Adipocyte (in vitro differentiated cells): Measurements from ENCODE around the gene DAZAP1.

Experiments used
- DNase-seq: peaks from one replicate; pipeline ENCODE4 v3.0.0-alpha.2; 2015; ENCODE audit warnings: low read depth
- H3K27me3 ChIP-seq: replicated peaks from 2 replicates; pipeline ENCODE4 v1.7.0; 2013; ENCODE audit warnings: mild to moderate bottlenecking, low read length, moderate library complexity; ENCODE audit not compliant: control insufficient read depth, insufficient read depth
- H3K36me3 ChIP-seq: 2 replicates; pipeline ENCODE4 v1.7.0; 2013; ENCODE audit warnings: low read length, mild to moderate bottlenecking, moderate library complexity; ENCODE audit not compliant: control insufficient read depth, insufficient read depth, severe bottlenecking
- H3K4me1 ChIP-seq: 2 replicates; pipeline ENCODE4 v1.7.0; 2013; ENCODE audit warnings: mild to moderate bottlenecking, low read length, moderate library complexity; ENCODE audit not compliant: control insufficient read depth, insufficient read depth
- H3K4me3 ChIP-seq: 2 replicates; pipeline ENCODE4 v1.7.0; 2013; ENCODE audit warnings: mild to moderate bottlenecking, low read length, moderate library complexity
- H3K9ac ChIP-seq: 2 replicates; pipeline ENCODE4 v1.7.0; 2013; ENCODE audit warnings: mild to moderate bottlenecking, low read length, moderate library complexity
- H3K9me3 ChIP-seq: 2 replicates; pipeline ENCODE4 v1.7.0; 2013; ENCODE audit warnings: mild to moderate bottlenecking, low read length, moderate library complexity; ENCODE audit not compliant: control insufficient read depth

DAZAP1 gene

DNA sequence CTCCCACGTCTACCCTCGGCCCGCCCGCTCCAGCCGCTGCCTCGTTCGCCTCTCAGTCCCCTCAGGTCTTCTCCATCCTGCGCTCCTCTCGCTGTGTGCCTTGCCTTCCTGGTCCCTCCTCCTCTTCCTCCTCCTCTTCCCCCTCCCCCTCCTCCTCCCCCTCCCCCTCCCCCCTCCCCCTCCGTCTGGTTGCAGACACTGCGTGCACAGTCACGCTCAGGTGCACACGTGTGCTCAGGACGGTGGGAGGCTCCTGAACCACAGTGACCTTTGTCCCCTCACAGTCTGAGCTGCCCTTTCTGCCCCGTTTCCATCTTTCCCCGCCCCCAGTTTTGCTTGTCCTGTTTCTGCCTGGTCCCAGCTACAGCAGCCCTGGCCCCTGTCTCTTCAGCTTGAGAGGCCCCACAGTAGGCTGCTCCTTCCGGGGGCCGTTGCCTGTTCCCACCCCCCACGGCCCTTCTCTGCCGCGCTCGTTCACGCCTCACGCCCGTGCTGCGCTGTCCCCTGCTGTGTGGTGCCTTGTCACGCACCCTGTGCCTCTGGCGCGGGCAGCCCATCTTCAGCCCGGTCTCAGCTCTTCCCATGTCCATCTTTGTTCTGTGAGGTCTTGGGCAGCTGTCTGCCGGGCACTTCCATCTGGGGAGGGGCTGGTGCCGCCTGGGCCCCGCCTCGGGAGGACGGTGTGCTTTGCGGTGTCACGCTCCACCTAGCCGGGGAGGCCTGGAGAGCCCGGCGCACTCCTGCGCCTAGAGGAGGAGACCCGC lies 17.0 kb downstream of the DAZAP1 start:
- Histone ChIP-seq H3K36me3 (peaks cover 91% of the 10 kb centered on the region), H3K9me3 (no peaks in the 10 kb centered on the region), H3K9ac (no peak overlapping the region), H3K4me1 (no peaks in the 10 kb centered on the region), H3K4me3 (no peak overlapping the region), H3K27me3 (no peaks in the 10 kb centered on the region)
- DNase-seq: no peak

DNA sequence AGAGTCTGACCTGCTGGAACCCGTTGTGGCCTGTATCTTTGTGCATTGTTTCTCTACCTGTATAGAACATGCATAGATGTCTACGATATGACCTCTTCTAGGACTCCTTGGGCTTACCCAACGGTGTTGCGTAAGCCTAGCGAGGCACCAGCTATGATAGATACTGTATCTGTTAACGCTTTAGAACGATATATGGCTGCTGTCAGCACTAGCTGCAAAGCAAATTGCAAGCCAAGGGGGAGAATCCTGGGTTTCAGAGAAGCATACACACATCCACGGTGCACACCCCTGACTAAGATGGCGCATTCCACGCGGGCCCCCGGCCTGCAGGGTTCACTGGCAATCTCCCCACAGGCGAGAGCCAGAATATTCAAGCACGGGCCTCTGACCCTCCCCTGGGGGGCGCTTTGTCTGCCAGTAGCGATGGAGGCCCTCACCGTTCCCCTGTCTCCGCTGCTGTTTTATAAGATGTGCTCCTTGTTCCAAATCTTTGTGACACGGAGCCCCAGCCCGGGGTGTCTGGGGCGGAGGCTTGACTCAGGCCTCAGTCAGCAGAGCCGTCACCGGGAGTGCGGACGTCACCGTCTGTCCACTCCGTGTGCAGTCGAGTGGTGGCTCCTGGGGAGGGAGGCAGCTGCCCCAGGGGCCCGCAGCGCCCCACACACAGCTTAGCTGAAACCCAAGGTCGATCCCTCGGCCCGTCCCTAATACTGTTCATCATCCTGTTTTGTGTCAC lies 17.9 kb downstream of the DAZAP1 start:
- Histone ChIP-seq H3K27me3 (no peaks in the 10 kb centered on the region), H3K4me3 (no peak overlapping the region), H3K9me3 (no peaks in the 10 kb centered on the region), H3K4me1 (no peaks in the 10 kb centered on the region), H3K36me3 (peaks cover 89% of the 10 kb centered on the region), H3K9ac (no peak overlapping the region)
- DNase-seq: no peak

DNA sequence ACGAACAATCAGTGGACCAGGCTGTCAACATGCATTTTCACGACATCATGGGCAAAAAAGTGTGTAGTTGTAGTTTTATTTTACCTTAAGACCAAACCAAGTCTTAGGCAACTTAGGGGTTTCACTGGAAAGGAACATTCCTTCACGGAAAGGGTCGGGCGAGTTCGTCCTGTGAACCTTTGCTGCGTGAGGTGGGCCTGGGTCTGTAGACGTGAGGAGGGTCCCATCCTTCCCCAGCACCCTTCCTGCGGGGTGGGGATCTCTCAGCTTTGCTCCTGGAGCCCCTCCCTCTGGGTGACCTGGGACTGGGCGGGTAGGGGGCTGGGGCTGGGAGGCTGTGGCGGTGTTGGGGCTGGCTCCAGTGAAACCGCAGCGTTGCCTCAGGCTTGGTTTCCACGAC lies 18.5 kb downstream of the DAZAP1 start:
- Histone ChIP-seq H3K4me1 (no peaks in the 10 kb centered on the region), H3K4me3 (no peak overlapping the region), H3K9ac (no peak overlapping the region), H3K27me3 (no peaks in the 10 kb centered on the region), H3K36me3 (peaks cover 83% of the 10 kb centered on the region), H3K9me3 (no peaks in the 10 kb centered on the region)
- DNase-seq: no peak

DNA sequence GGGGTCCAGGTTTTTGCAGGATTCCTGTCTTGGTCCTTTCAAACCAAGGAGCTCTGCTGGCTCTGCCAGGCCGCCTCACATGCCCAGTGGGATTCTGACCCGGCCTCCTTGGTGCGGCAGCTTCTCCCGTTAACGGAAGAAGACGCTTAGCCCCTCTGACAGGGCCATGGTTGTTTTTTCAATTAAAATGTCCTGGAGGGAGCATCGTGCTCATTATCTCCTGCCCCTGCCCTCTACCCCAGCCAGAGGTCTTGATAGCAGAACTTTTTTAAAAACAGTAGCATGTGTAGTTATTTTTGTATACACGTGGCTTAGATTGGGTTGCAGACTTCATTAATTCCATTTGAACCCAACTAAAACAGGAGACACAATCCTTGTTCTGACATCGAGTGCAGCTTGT lies 19.4 kb downstream of the DAZAP1 start:
- H3K36me3 ChIP-seq: peaks cover 80% of the 10 kb centered on the region
- no peaks in the 10 kb centered on the region for H3K27me3 ChIP-seq
- no peak overlapping the region for H3K4me3 ChIP-seq
- no peak overlapping the region for H3K9ac ChIP-seq
- no peaks in the 10 kb centered on the region for H3K4me1 ChIP-seq
- no peaks in the 10 kb centered on the region for H3K9me3 ChIP-seq
- no peak for DNase-seq

DNA sequence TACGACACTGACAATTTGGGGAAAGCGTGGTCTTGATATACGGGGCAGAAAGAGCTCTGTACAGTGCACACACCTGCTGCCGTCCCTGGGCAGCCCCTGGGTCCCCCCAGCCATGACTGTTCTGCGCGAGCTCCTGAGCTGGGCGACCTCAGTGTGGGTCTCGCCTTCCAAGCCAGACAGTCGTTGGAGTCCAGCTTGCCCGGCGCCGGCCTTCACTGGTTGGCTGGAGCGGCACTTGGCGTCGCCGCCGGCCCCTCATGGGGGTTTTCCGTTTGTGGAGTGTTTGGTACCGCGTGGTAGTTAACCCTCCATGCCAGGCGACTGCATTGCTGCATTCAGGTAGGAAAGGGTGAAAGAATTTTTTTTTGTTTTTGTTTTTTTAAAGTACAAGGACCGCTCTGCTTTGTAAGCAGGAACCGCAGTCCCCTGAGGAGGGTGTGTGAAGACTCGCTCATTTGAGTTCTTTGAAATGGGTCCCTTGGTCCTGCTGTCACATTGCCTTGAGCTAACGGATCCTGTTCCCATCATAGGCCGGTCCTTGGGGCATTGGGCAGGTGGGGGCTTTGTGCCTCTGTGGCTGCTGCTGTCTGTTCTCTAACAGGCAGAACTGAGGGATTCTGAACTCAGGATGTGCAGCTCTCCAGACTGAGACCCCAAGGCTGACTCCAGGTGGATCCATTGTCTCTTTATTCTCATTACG lies 20.0 kb downstream of the DAZAP1 start:
- no peak for DNase-seq
- Histone ChIP-seq H3K36me3 (peaks cover 79% of the 10 kb centered on the region), H3K4me3 (no peak overlapping the region), H3K9ac (no peak overlapping the region), H3K9me3 (no peaks in the 10 kb centered on the region), H3K27me3 (no peaks in the 10 kb centered on the region), H3K4me1 (no peaks in the 10 kb centered on the region)

DNA sequence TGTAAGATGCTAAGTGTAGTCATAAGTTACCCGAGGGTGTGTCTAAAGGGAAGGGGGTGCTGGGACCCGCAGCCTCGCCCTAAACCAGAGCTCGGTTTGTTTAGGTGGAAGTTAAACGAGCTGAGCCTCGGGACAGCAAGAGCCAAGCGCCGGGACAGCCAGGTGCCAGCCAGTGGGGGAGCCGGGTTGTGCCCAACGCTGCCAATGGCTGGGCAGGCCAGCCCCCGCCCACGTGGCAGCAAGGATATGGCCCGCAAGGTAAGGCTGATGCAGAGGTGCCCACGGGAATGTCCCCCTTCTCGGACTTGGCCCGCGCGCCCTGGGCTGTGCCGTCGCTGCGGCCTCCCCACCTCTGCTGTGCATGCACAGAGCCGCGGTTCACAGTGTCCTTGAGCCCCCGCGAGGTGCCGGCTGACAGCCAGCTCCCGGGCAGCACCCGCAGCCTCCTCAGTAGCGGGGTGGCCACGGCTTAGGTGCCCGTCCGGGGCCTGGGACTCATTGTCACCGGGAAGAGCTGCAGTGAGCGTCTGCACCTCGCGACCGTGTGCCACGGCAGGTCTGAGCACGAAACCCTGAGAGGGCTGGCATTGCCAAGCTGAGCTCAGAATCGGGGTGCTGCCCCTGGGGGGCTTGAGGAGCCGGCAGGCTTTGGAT lies 21.5 kb downstream of the DAZAP1 start:
- Histone ChIP-seq H3K4me1 (no peaks in the 10 kb centered on the region), H3K36me3 (peaks cover 79% of the 10 kb centered on the region), H3K27me3 (no peaks in the 10 kb centered on the region), H3K9ac (no peak overlapping the region), H3K4me3 (no peak overlapping the region), H3K9me3 (no peaks in the 10 kb centered on the region)
- no peak for DNase-seq

DNA sequence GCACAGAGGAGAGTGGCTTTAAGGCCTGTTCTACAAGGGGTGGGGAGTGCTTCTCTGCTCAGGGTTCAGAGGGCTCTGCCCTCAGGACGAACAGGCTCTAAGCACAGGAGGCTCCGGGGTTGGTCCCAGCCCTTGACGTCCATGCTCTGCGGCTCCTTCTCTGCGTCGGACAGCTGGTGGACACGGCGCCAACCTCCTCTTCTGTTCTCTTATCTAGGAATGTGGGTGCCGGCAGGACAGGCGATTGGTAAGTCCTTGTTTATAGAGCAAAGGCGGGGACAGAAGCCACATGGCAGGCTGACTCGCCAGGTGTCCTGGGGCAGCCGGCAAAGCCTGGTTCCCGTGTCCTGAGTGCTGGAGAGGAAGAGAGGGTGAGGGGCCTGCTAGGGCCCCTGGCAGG lies 22.4 kb downstream of the DAZAP1 start:
- no peaks in the 10 kb centered on the region for H3K27me3 ChIP-seq
- peaks cover 81% of the 10 kb centered on the region for H3K36me3 ChIP-seq
- no peaks in the 10 kb centered on the region for H3K9me3 ChIP-seq
- no peak for DNase-seq
- H3K9ac ChIP-seq: no peak overlapping the region
- H3K4me1 ChIP-seq: no peaks in the 10 kb centered on the region
- no peak overlapping the region for H3K4me3 ChIP-seq

DNA sequence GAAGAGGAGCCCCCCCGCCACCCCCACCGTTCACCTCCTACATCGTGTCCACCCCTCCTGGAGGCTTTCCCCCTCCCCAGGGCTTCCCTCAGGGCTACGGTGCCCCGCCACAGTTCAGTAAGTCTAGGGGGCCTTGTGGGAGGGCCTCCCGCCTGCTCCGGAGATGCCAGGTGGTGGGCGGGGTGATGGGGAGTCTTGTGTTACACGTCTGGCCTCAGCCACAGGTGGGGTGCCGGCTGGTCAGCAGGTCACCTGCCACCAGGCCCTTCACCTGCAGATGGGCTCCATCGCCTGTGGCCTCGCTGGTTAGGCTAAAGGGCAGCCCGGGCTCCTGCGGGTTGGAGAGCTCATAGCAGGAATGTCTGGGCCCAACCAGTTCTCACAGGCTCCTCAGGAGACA lies 22.9 kb downstream of the DAZAP1 start:
- no peaks in the 10 kb centered on the region for H3K4me1 ChIP-seq
- H3K9me3 ChIP-seq: no peaks in the 10 kb centered on the region
- no peak overlapping the region for H3K4me3 ChIP-seq
- peaks cover 78% of the 10 kb centered on the region for H3K36me3 ChIP-seq
- no peak for DNase-seq
- no peak overlapping the region for H3K9ac ChIP-seq
- no peaks in the 10 kb centered on the region for H3K27me3 ChIP-seq

DNA sequence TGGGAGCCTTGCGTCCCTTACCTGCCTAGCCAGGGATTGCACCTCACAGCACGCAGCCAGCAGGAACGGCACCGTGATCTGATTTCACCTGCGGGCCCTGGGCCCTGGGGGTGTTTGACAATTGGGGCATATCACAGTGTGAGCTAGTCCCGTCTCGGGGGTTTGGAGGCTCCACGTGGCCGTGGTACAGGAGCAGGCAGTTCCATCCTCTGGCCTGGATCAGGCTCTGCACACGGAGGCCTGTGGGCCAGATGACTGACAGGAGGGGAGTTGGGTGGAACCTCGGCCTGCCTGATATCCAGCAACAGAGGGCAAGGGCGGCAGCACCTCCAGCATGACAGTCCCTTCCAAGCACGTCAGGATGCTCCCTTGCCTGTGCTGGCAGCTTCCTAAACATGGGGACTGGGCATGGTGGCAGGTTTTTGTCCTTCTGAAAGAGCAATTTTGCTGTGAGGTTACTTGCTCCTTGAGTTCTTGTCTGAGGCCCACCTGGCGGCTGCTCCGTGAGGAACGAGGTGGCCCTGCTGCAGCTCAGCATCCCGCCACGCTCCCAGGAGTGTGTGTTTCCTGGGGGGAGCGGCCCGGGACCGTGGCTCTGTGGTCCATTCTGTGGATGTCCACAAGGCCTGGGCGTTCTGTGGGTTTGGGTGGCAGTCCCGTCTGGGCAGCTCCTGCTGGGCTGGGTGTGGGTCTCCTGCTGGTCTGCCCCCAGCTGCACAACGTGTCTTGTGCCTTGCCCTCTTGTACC lies 24.5 kb downstream of the DAZAP1 start:
- H3K36me3 ChIP-seq: peaks cover 67% of the 10 kb centered on the region
- H3K9me3 ChIP-seq: no peaks in the 10 kb centered on the region
- no peak for DNase-seq
- H3K4me1 ChIP-seq: no peaks in the 10 kb centered on the region
- no peaks in the 10 kb centered on the region for H3K27me3 ChIP-seq
- H3K4me3 ChIP-seq: no peak overlapping the region
- H3K9ac ChIP-seq: no peak overlapping the region

DNA sequence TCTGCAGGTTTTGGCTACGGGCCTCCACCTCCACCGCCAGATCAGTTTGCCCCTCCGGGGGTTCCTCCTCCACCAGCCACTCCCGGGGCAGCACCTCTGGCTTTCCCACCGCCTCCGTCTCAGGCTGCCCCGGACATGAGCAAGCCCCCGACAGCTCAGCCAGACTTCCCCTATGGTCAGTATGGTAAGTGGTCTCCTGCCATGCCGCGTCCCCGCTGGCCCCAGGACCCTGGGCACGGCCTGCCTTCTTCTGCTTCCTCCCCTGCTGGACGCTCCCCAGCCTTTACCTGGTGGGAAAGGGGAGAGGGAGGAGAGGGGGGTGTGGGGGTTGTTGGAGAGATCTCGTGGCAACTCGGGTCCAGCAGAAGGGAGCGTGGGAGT lies 25.1 kb downstream of the DAZAP1 start:
- no peak overlapping the region for H3K4me3 ChIP-seq
- no peak overlapping the region for H3K9ac ChIP-seq
- no peaks in the 10 kb centered on the region for H3K27me3 ChIP-seq
- peaks cover 63% of the 10 kb centered on the region for H3K36me3 ChIP-seq
- no peaks in the 10 kb centered on the region for H3K4me1 ChIP-seq
- DNase-seq: no peak
- H3K9me3 ChIP-seq: no peaks in the 10 kb centered on the region
